NCI-H1105 treated with DMSO at 0.1 percent for 48 hours (cell line): ENCODE measurements around the gene DTX4.

Experiments used
- DNase-seq: peaks from one replicate; lab custom pipeline; 2025; lab: John Stamatoyannopoulos, UW

DTX4 gene

DNA sequence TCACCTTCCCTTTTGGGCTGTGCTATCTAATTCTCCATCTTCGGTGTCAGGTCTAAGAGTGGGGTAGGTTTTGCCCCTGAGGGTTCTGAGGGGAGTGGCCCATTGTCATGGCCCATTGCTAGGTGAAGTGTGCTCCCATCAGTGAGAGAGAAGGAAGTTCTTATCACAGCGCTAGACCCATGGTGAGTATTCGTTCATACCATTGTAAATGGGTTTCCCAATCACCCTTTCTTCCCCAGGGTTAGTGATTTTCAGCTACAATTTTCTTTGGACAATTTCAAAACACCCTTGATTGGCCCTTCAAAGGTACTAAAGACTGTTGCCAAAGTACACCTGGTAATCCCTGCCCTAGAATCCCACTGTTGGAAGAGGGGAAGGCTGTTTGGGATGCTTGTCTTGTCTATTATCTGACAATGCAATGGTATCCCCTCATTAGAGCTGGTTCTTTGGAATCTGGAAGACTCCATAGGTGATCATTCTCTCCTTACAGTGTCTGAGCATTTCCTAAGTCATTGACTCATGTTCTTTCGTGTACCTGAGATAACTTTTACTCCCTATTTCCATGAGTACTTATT is 20.6 kb downstream of the DTX4 start:
- no peak for DNase-seq

DNA sequence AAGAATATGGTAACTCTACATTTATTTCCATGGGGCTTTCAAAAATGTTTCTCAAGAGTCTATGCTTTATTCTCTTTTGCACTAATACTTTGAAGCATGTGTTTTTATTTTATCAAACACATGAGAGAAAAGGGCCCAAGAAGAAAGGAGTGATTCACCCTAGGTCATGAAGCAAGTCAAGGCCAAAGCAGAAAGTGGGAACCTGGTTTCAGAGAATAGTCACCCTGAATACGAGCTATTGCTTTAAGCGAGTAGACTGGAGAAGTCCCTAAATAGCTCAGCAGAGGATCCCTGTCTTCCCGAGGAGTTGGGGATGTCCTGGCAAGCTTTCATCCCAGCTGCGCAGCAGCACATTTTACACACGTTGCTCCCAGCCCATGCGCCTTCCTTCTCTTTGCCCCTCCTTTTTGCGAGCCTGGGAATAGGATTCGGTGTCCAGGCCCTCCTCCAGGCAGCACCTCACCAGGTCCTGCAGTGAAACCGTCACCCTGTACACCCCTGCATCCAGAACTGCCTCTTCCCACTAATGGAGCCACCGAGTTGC is 21.7 kb downstream of the DTX4 start:
- DNase-seq, result no peak

DNA sequence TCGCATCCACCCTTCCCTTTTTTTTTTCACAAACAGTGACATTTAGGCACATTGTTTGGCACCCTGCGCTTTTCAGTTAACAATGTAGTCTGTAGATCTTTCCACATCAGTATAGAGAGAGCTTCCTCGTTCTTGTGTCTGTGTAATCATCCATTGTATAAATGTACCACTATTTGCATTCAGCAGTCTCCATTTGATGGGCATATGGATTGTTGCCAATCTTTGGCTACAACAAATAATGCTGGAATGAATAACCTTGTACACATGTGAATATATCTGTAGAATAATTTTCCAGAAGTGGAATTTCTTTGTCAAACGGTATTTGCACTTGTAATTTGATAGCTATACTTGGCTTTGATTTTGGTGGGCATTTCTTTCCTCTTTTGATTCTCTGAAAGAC is 23.7 kb downstream of the DTX4 start:
- DNase-seq, result peak; percentile 27

DNA sequence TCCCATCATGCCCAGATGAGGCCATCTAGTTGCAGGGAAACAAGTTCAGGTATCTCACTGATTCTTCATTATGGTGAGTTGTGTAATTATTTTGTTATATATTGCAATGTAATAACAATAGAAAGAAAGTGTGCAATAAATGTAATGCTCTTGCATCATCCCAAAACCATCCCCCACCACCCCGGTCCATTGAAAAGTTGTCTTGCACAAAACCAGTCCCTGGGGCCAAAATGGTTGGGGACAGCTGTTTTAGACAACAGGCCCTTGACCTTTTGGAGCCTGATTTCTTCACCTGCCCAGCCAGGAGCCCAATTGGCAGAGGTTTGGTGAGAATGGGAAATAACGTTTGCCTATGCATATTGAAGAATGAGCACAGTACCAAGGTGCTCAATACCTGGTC is 24.8 kb downstream of the DTX4 start:
- DNase-seq, result no peak

DNA sequence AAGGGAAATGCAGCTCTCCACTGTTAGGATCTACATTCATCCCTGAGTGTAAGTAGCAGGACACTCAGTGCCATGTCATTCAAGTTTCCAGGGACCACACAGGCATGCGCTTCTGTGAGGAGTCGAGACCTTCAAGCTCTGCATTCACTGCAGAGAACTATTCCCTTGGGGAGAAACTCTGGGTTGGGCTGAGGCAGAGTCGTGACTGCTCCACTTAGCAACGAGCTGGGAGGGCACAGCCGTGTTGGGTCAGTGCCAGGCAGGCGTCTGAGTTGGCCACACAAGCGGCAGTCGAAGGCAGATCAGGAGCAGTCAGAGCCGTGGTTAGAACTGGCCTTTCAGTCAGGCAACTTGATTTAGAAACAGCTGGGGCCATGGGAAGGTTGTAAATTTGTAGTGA is 26.1 kb downstream of the DTX4 start:
- peak; percentile 72 for DNase-seq

DNA sequence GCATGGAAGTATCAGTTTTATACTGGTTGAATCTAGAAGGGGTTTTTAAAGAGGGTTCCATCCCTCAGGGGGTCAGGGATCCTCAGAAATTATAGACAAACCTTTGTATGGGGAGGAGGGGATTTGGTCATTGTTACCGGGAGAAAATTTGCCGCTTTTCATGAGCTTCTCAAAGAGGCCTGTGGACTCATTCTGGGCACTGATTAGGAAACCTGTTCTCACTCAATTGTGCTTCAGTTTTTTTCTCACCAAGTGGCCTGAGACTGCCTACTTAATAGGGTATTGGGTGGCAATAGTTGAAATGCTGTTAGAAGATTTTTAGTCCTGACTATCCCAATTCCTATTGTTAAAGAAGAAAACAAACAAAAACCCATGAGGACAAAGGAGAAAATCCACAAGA is 26.8 kb downstream of the DTX4 start:
- no peak for DNase-seq

DNA sequence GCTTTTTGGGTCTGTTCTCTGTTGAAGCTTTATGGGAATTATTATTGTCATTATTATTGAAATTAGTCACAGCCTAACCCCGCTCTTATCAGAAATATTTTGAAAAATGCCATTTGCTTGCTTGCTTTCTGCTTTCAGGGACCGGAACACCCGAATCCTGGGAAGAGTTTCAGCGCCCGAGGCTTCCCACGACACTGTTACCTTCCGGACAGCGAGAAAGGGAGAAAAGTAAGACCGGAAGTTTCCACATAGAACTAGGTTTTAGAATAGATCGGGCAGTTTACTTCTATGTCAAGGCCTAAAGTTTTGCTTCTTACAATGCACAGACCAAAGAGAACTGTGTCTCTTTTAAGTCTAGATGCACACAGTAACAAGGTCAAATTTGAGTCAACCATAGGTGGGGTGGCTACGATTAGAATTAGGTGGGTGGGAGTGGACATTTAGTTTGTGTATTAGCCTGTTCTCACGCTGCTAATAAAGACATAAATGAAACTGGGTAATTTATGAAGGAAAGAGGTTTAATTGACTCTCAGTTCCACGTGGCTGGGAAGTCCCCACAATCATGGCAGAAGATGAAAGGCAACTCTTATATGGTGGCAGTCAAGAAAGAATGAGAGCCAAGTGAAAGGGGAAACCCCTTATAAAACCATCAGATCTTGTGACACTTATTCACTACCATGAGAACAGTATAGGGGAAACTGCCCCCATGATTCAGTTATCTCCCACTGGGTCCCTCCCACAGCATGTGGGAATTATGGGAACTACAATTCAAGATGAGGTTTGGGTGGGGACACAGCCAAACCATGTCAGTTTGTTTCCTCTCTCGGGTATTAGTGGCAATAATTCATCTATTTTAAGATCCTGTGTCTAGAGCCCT is 27.9 kb downstream of the DTX4 start:
- no peak for DNase-seq

DNA sequence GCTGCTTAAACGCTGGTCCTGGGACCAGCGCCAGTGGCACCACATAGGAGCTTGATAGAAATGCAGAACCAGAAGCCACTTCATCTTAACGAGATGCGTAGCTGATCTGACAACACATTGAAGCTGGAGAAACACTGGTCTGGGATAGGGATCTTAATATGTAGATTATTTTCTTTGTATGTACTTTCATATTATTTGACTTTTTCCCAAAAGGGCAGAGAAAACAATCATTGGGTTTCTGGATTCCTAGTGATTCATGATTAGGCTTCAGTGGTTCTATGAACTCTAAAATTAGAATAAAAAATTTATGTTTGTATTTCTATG is 28.5 kb downstream of the DTX4 start:
- DNase-seq, result no peak

DNA sequence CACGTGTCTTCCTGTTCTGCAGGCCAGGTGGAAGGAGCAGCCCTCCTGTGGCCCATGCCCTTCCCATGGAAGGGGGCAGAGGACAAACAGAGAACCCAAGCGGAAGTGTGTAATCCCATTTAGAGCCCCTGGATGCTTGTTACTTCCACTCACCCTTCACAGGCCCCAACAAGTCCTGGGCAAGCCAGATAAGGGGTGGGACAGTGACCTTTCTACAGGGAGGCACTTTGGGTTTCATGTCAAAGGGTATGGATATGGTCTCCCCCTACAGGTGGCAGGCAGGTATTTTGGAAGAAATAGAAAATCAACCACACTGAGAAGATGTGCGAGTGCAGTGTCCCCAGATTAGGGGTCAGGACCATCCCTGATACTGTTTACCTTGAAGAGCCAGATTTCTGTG is 29.4 kb downstream of the DTX4 start:
- no peak for DNase-seq

DNA sequence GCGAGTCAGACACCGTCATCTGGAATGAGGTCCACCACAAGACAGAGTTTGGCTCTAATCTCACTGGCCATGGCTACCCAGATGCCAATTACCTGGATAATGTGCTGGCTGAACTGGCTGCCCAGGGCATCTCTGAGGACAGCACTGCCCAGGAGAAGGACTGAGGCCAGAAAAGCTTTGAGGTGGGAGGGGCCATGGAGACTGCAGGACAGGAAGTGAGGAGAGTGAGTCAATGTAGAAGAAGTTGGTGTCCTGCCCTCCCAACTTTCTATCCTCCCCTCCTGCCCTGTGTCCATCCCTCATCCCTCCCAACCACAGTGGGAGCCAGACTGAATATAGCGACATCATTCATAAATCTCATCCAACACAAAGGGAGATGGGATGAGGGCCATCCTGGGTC is 32.8 kb downstream of the DTX4 start:
- DNase-seq, result no peak

DNA sequence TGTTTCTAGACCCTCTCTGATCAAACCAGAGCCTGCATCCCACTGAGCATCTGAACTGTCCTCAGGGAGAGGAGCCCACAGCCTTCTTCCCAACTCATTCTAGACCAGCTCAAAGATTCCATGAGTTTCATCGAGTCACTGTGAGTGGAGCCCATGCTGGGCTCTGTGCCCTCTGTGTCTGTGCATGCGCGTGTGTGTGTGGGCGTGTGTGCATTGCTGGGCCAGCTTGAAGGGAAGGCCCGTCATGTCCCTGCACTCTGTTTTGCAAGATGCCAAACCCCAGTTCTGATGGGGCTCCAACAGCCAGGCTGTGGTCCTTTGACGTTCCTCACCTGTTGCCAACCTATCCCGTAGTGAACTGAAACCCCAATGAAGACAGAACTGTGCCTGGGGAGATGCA is 33.7 kb downstream of the DTX4 start:
- no peak for DNase-seq

DNA sequence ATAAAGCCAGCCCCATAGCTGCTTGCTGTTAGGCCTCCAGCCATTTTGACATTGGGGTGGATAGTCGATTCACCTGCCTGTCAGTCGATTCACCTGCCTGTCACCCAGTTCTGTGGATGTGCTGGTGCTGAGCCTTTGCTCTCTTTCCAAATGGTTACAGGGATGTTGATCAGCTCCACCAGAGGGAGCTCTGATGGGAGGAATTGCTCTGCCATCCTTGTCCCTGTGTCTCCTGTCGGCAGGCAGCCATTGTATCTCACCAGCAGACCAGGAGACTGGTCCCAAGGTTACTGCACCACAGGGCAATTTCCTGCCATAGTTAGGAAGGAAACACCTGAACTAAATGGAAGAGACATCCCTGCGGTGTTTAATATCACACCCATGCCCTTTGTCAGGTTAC is 34.7 kb downstream of the DTX4 start:
- DNase-seq, result peak; percentile 41

DNA sequence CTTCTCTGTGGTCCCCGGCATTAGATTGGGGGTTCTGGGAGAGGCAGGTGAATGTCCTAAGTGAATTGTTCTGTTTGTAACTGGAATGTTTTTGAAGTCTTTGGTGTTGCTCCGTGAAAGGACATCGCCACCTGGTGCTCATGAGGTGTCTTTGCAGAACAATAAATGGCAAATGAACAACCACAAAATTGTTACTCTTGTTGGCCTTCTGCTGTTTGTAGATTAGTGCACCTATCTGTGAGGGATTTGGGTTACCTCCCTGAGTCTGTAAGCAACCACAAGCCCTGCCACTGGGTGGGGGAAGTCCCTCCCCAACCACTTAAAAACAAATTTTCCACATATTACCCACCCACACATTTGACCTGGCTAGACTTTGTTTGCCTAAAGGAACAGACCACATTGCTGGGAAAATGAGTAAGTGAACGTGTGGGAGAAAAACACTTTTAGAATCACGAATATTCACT is 36.1 kb downstream of the DTX4 start:
- peak; percentile 52 for DNase-seq

DNA sequence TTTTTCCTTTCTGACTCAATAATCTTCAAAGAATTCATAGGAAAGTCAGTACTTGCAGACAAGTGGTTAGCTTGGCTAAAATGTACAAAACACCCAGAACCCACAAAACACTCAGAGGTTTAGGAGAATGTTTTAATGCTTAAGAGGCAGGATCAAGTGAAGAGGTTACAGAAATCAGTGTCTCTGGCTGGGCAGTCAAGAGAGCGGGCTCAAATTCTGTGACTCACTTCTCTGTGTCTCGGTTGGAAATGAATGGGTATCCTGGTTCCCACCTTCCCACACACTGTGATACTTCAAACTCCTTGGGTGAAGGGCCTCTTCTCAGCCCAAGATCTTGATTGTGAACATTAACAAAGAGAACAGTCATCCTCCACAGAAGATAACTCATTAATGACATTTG is 37.0 kb downstream of the DTX4 start:
- no peak for DNase-seq

DNA sequence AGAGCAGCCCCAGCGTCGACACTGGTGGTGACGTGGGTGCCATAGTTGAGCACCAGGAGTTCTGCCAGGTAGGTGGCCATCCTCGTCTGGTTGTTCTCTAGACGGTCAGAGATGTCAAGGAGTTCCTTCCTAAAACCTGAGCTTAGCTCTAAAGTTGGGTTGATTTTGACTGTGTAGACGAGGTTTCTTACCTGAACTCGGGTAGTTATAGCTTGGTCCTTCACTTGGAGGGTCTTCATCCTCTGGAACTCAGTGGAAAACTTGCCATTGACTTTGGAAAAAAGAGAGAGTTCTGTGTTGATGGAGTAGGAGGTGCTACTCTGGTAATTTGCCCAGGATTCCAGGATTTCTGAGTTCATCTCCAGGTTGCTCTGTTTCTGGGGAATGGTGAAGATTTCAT is 40.3 kb downstream of the DTX4 start:
- DNase-seq, result no peak

DNA sequence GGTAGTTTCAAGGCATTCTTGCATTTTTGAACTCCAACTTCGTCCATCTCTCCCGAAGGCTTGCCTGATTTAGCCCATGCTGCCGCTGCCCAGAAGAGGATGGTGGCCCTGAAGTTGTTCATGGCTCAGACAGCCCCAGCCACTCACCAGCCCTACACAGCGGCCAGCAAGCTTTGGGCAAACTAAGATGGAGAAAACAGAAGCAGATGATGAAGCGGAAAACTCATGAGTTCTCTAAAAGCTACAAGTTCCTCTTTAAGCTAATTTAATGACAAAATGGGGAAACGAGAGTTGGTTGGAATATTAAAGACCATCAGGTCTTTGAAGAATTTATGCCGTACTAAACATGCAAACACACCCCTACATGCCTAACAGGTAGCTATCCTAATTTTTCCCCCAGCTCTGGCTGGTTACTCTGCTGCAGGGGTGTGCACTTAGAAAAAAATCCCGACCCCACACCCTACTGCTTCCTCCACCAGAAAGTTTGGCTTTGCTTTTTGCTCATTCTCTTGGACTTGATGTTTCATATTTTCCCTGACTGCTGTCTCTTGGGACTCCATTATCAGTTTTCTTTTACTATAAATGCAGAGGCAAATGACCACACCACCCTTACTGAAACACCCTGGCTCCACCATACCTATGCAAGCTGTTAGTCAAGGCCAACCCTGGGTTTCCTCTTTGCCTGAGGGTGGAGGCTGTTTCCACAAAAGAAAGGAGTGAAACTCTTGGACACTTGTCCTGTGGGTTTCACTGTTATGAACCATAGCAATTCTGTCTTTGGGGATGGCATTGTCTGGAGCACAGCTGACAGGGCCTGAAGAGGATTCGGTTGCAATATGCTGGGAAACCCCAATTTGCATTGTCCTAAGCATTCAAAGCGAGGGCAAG is 41.1 kb downstream of the DTX4 start, which contains the start of gene MPEG1:
Gene MPEG1 (minus strand): TSS at position 184 of the 888 bp plus-strand sequence. CDS start 62 bp downstream, at position 122.
- DNase-seq, result no peak

DNA sequence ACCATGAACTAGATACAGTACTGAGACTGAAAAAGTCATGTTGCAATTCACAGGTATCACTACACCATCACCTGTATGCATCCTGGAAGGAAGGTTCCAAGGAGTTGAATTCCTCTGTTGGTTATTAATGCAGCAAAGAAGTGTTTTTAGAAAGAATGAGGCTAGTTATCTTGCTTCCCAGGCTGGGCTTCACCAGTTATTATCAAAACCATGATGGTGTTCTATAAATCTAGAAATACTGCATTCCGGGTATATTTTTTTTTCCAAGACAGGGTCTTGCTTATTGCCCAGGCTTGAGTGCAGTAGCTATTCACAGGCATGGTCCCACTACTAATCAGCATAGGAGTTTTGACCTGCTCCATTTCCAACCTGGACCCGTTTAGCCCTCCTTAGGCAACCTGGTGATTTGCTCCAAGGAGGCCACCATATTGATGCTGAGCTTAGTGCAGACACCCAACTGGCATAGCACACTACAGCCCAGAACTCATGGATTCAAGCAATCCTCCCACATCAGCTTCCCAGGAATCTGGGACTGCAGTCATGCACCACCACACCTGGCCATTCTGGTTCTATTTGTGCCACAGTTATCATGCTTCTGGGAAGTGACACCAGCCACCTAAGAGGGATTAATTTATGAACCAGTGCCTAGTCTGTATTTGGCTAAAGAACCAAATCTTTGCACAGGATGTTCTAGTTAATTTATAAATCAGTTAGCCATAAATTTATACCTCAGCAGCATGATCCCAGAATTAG is 42.4 kb downstream of the DTX4 start:
- DNase-seq, result no peak

DNA sequence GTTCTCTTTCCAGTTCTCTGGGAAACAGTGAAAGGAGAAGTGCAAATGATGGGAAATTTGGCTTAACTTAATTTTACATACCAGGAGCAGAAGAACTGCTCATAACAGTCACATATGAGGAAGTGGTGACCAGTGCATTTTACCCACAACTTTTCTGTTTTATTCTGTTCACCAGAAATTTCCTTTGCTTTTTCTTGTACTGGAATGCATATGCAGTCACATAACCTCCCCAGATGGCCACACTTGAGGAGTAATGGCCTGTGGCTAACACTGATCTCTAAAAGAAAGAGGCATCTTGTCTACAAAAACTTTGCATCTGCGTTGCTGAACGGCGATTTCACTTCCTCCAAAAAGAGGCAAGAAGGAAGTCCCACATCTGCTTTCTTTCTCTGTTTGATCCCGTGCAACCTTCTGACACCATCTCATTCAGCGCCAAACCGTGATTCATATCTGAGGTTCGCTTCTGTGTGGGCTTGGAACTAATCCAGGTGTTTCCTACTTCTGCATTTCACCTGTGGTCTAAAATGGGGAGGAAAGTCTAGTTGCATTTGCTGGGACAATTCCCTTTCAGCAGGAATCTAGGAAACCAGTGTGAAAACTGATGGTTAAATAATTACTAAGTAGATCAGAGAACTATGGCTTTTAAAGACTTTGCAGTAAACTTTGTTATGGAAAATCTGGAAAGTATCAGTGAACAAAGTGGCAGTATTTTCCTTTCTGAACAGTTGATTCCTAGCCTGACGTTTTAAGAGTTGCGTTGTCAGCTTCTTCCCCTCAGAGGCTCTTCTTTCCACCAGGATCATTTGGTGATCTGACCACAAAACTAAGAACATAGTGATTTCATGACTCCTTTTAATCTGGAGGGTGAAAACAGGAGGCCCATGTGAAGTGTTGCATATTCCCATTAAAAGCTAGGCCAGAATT is 45.0 kb downstream of the DTX4 start:
- no peak for DNase-seq

DNA sequence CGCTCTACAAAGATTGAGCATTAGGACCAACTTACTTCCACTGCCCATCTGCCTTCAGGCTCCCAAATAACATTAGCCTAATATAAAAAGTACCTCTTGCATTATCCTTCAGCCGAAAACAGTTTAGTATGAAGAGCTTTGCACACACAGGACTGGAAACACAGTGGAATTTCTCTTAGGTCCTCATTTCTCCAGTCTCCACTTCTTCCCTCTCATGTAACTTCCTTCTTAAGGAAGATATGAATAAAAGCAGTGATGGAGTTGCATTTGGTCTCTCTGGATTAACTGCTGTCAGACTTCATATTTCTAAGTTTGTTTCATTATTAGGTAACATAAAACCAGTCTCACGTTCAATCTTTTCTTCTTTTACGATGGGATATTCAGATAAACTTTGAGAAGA is 46.4 kb downstream of the DTX4 start:
- no peak for DNase-seq

DNA sequence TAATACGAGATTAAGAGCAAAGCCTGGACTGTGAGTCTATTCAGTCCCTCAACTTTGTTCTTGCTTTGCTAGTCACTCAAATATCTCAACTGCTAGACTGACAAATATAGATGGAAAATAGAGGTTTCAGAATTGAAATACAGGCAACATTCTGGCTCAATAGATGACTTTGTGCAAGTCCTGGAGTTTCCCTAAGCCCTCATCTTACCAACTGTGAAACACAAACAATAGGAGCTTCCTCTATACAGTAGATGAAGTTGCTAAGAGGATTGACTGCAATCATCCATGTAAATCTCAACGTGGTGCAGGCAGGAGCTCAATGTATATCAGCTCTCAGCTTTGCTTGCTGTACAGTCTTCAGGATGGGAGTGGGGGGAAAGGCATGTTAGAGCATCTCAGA is 47.0 kb downstream of the DTX4 start:
- DNase-seq, result no peak

DNA sequence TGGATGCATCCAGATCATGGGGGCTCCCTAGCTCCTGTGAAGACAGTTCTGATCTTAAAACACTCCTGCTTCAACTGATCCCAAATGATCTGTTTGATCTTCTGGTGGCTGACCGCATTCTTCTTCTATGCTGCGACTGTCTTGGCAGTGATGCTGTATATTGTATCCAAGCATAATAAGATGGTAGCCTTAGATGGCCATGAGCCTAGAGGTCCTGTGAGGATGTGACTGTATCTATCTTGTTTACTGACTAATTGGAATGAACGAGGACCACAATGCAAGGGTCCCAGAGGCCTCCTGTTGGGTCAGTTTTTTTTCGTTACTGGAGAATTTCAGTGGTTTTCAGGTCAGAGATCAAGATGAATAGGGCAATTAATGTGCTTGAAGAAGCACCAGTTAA is 47.9 kb downstream of the DTX4 start:
- no peak for DNase-seq
